HCT116 (cell line): Measurements from ENCODE around the gene NHP2.

Experiments used
- ATF3 ChIP-seq: IDR thresholded peaks from 2 replicates; pipeline ENCODE4 v1.6.1; 2012
- CEBPB ChIP-seq: IDR thresholded peaks from 2 replicates; pipeline ENCODE4 v1.6.1; 2012; ENCODE audit warnings: low read depth
- CTCF ChIP-seq, 3 experiments: fragments of 200-600 bp in 1 of 3; sonication (generic) in 1 of 3; IDR thresholded peaks in 2 of 3; conservative IDR thresholded peaks in 1 of 3; 2 replicates each; pipeline ENCODE4 v1.5.1; 2012 to 2017; ENCODE audit warnings: low read depth in 2 of 3, low read length in 2 of 3, antibody characterized with exemption in 1 of 3, borderline replicate concordance in 1 of 3, control low read depth in 1 of 3, mild to moderate bottlenecking in 1 of 3, mixed read lengths in 1 of 3, mixed run types in 1 of 3, moderate library complexity in 1 of 3; ENCODE audit not compliant: insufficient read depth in 1 of 3
- EZH2phosphoT487 ChIP-seq: fragments of 200-600 bp; IDR thresholded peaks from 2 replicates; pipeline ENCODE4 v1.6.1; 2018; ENCODE audit warnings: antibody characterized with exemption, borderline replicate concordance
- MAX ChIP-seq: IDR thresholded peaks from 2 replicates; pipeline ENCODE4 v1.6.1; 2012
- POLR2A ChIP-seq: IDR thresholded peaks from 2 replicates; pipeline ENCODE4 v1.7.0; 2011; ENCODE audit warnings: borderline replicate concordance; ENCODE audit not compliant: insufficient read depth, insufficient read length; ENCODE audit errors: extremely low read depth
- POLR2AphosphoS5 ChIP-seq: IDR thresholded peaks from 2 replicates; pipeline ENCODE4 v1.6.1; 2011; ENCODE audit warnings: mild to moderate bottlenecking, low read depth, low read length, moderate library complexity
- RAD21 ChIP-seq: IDR thresholded peaks from 2 replicates; pipeline ENCODE4 v1.6.1; 2012; ENCODE audit warnings: low read depth, mild to moderate bottlenecking
- REST ChIP-seq: IDR thresholded peaks from 2 replicates; pipeline ENCODE4 v1.6.1; 2012; ENCODE audit warnings: low read depth
- SRF ChIP-seq: IDR thresholded peaks from 2 replicates; pipeline ENCODE4 v1.6.1; 2012; ENCODE audit warnings: low read depth
- YY1 ChIP-seq: IDR thresholded peaks from 2 replicates; pipeline ENCODE4 v1.6.1; 2011; ENCODE audit warnings: low read length, low read depth, moderate library complexity, mild to moderate bottlenecking; ENCODE audit not compliant: insufficient replicate concordance; ENCODE audit errors: extremely low read depth
- ZFX ChIP-seq: fragments of 450-650 bp; IDR thresholded peaks from 2 replicates; pipeline ENCODE4 v1.6.1; 2017
- ZNF274 ChIP-seq: fragments of 200-500 bp; sonication (Bioruptor generic); IDR thresholded peaks from 2 replicates; pipeline ENCODE4 v1.6.1; 2014; ENCODE audit warnings: mild to moderate bottlenecking, low read depth, low read length, inconsistent platforms

- TF ChIP-seq CTCF (IDR thresholded peaks at IDR 0.05 in 2 of 3, conservative IDR thresholded peaks at IDR 0.05 in 1 of 3; ENCODE audit: borderline replicate concordance in 1 of 3, insufficient read depth in 1 of 3, low read depth in 2 of 3, low read length in 2 of 3): no peak
- TF ChIP-seq POLR2A: no peak
- no peak for TF ChIP-seq POLR2AphosphoS5
- no peak for TF ChIP-seq EZH2phosphoT487
- no peak for TF ChIP-seq CEBPB
- TF ChIP-seq ZNF274: no peak
- TF ChIP-seq MAX: no peak
- no peak for TF ChIP-seq REST
- TF ChIP-seq YY1: no peak
- no peak for TF ChIP-seq RAD21
- no peak for TF ChIP-seq ATF3
- TF ChIP-seq ZFX: no peak
- TF ChIP-seq SRF: no peak
Measured at GRCh38 chr5:178177569-178177968, 23.9 kb upstream of the NHP2 start.
